Prostate gland (tissue), 2 donors: ENCODE measurements around the gene NEDD4L.

Experiments used
- POLR2A ChIP-seq: fragments of 450-650 bp; IDR thresholded peaks from one replicate; pipeline ENCODE4 v1.6.1; 2016; ENCODE audit warnings: antibody characterized with exemption, mild to moderate bottlenecking
- TF ChIP-seq, protein P1 (sequence below), 4 experiments: fragments of 200-600 bp in 2 of 4; fragments of 450-650 bp in 2 of 4; sonication (generic) in 2 of 4; IDR thresholded peaks; 1 replicate in 3 of 4; 2 replicates in 1 of 4; pipeline ENCODE4 v1.5.1; 2016 to 2019; ENCODE audit warnings: antibody characterized with exemption in 4 of 4, mild to moderate bottlenecking in 2 of 4, moderate library complexity in 2 of 4

GRCh38 chr18:58163004-58163590, 119.1 kb downstream of the NEDD4L start:
- TF ChIP-seq, protein P1, sequence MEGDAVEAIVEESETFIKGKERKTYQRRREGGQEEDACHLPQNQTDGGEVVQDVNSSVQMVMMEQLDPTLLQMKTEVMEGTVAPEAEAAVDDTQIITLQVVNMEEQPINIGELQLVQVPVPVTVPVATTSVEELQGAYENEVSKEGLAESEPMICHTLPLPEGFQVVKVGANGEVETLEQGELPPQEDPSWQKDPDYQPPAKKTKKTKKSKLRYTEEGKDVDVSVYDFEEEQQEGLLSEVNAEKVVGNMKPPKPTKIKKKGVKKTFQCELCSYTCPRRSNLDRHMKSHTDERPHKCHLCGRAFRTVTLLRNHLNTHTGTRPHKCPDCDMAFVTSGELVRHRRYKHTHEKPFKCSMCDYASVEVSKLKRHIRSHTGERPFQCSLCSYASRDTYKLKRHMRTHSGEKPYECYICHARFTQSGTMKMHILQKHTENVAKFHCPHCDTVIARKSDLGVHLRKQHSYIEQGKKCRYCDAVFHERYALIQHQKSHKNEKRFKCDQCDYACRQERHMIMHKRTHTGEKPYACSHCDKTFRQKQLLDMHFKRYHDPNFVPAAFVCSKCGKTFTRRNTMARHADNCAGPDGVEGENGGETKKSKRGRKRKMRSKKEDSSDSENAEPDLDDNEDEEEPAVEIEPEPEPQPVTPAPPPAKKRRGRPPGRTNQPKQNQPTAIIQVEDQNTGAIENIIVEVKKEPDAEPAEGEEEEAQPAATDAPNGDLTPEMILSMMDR (IDR thresholded peaks at IDR 0.05): no peak
- TF ChIP-seq POLR2A: no peak
